Occipital lobe (tissue), 2 donors: Measurements from ENCODE around the gene RUNX3. TPM values are rescaled to one million over a fixed set of nuclear protein-coding genes. Genes with fewer than 3 reads are reported as not detected.

Source experiments
- DNase-seq: peaks from one replicate; lab custom pipeline; 2025; lab: John Stamatoyannopoulos, UW
- total RNA-seq: library from RNA; depleted of rRNA; stranded (reverse); fragments of >200 nt; gene quantifications from one replicate; pipeline ENCODE4 v1.2.3, GENCODE V29; 2014

The RUNX3 gene
- total RNA-seq, 1 donor from 2014 or later = 0.16 TPM

DNA sequence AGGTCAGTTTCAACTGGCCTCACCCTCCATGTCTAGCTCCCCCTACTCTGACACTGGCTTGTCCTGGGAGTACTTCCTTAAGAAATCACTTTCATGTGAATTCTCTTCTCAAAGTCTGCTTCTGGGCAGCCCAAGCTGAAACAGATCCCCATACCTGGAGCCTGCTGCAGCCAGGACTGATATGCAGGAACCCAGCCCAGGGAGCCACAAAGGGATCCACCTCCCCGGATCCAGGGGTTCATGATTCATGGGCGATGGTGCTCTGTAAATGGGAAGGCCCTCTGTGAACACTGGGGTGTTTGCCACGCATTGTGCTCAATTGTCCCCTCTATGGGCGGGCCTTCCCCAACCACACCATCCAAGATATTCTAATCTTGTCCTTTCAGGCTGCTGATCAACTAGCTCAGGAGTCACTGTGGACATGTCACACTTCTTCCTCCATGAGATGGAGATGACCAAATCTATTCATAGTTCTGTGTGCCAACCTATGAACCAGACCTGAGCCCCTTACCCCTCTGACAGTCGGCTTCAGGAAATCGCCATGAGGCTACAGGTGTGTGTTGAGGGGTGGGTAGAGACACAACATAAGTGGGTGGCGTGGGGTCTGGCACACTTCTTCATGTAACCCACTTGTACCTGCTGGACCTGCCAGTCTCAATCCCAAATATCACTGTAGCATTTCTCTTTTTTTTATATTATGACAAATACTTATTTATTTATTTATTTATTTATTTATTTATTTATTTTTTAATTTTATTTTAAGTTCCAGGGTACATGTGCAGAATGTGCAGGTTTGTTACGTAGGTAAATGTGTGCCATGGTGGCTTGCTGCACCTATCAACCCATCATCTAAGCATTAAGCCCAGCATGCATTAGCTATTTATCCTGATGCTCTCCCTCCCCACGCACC is 41.8 kb downstream of the RUNX3 start:
- DNase-seq = no peak

DNA sequence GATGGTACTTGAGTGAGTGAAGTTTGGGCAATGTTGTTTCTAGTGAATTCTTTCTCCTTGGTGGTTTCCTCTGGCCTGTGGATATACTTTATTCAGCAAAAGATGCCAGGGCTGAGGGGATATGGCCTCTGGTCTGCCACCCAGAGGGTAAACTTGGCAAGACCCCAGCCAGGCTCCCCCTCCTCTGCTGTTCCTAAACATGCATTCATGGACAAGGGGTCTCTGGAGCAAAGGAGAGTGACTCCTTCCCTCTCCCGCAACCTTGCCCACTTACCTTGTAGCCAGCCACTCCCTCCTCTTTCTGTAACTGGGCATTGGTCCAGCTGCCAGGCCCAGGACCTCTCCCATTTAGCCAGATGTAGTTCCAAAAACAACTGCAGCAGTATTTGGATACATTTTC is 43.8 kb downstream of the RUNX3 start:
- DNase-seq = no peak

DNA sequence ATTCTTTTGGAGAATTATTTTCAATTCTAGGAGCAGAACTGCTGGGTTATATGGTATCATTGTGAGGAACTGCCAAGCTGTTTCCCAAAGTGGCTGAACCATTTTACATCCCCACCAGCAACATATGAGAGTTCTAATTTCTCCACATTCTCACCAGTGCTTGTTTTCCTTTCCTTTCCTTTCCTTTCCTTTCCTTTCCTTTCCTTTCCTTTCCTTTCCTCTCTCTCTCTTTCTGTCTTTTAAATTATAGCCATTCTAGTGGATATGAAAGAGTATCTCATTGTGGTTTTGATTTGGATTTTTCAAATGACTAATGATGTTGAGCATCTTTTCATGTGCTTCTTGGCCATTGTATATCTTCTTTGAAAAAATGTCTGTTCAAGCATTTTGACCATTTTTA is 45.3 kb downstream of the RUNX3 start:
- DNase-seq = no peak

DNA sequence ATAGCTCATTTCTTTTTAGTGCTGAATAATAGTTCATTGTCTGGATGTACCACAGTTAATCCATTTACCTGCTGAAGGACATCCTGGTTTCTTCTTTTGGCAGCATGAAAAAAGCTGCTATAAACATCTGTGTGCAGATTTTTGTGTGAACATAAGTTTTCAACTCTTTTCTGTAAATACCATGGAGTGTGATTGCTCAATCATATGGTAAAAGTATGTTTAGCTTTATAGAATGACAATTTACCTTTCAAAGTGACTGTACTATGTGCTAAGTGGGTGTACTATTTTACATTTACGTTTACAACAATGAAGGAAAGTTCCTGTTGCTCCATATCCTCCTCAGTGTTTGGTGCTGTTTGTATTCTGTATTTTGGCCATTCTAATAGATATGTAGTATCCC is 49.0 kb downstream of the RUNX3 start:
- no peak for DNase-seq

DNA sequence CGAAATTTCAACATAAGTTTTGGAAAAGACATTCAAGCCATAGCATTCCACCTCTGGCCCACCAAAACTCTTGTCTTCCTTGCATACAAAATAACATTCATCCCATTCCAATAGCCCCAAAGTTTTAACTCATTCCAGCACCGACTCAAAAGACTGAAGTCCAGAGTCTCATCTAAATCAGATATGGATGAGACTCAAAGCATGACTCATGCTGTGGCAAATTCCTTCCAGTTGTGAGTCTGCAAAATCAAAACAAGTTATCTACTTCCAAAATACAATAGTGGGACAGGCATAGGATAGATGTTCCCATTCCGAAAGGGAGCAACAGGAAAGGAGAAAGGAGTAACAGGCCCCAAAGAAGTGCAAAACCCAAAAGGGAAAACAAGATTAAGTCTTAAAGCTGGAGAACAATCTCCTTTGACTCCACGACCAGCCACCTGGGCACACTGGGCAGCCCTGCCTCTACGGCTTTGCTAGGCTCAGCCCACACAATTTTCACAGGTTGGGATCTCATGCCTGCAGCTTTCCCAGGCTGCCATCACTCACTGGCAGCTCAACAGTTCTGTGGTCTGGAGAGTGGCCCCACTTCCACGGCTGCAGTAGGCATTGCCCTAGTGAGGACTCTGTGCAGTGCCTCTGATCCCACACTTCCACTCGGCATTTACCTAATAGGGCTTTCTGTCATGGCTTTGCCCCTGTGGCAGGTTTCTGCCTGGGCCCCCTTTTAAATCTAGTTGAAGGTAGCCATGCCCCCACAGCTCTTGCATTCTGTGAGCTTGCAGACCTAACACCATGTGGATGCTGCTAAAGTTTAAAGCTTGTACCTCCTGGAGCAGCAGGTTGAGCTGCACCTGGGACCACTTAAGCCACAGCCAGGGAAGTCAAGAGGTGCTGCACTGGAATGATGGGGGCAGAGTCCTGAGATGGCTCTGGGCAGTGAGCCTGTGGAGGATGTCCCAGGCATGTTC is 51.0 kb downstream of the RUNX3 start:
- DNase-seq = no peak

DNA sequence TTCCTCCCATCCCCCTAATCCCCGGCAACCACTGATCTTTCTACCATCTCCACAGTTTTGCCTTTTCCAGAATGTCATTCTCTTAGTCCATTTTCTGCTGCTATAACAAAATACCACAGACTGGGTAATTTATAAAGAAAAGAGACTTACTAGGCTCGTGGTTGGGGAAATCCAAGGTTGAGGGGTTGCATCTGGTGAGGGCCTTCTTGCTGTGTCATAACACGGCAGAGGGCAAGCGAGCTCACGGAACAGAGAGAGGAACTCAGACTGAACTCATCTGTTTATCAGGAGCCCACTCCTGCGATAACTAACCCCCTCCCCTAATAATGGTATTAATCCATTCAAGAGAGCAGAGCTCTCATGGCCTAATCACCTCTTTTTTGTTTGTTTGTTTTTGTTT is 52.0 kb downstream of the RUNX3 start:
- DNase-seq = no peak

DNA sequence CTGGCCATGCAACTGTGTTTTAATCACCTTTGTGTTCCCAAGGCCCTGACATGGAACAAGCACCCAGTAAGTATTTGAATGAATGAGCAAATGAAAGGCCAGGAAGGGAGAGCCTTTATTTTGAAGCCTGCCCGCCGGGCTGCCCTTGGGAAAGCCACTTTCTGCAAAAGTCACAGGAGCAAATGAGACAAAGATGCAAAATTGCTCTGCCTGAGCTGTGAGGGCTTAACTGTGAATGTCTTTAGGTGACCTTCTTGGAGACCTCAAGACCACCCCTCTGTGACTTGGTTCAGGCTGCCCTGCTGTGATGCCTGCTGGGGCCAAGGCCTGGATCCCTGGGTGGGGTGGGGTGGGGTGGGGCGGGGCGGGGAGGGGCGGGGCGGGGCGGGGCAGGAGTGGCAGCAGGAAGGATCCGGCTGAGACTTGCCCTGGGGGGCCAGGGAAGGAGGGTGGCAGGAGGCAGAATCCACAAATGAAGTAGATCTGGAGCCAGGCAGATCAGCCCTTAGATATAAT is 54.0 kb downstream of the RUNX3 start:
- no peak for DNase-seq

DNA sequence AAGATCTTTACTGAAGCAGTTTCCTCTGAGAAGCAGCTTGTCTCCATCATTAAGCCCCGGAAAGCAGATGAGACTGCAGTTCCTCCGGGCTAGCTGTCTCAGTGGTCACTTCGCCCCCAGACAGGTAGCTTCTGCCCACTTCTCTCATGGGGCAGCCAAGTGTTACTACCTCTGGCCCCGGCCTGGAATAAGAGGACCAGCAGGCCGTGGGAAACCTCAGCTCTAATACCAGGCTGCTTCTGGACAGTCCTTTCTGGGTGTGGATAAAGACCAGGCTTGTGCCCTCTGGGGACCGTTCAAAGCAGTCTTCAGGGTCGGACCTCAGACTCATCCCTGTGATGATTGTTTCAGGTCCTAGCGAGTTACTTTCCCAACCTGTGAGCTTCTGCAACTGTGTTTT is 54.8 kb downstream of the RUNX3 start:
- no peak for DNase-seq

DNA sequence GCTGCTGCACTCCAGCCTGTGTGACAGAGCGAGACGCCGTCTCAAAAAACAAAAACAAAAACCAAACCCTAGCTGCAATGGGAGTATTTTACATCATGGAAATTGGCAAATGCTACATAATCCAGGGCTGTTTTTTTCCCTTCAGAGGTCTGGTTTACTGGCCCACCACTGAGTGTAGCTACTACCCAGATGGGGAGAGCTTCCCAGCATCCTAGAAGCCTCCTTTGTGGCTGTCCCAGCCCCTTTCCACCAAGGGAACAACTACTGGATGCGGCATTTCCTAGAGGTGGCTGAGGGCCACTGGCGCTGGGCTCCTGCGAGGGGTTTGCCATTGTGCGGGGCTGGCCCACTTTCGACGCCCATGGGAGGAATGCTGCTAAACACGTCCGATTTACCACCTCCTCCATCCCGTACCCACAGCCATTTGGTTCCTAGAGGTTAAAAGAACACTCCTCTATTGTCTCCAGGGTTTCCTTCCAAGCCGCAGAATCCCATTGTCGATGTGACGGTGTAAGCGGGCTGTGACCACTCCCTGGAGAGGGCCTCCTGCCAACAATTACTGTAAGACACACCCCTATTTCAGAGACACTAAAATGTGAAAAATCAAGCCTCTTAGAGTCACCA is 55.4 kb downstream of the RUNX3 start:
- no peak for DNase-seq

DNA sequence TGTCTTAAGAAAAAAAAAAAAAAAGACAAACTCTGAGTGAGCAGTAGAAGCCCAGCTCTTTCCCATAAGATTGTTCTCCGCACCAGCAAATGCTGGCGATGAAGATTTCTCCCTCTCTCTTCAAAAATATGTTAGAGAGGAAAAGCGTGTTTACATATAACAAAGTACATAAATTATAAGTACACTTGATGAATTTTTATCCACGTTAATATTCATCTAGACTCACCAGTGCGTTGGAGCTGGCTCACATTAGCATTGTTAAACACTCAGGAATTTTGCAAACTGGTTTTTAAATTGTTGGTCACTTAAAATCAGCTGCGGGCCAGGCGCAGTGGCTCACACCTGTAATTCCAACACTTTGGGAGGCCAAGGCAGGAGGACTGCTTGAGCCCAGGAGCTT is 56.0 kb downstream of the RUNX3 start:
- DNase-seq = no peak

DNA sequence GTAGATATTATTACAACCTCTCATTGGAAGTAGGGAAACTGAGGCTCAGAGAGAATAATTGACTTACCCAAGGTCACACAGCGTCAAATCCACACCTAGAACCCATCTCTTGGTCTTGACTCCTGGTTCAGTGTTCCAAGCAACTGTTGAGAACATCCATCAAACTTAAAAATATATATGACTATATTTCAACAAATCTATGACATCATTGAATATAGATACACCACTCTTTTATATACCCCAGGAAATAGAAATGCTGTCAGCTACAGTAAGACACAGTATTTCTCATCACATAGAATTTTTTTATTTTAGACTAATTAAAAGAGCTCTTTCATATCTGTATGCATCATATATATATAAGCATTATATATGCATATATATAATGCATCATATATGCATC is 56.9 kb downstream of the RUNX3 start:
- DNase-seq = no peak

DNA sequence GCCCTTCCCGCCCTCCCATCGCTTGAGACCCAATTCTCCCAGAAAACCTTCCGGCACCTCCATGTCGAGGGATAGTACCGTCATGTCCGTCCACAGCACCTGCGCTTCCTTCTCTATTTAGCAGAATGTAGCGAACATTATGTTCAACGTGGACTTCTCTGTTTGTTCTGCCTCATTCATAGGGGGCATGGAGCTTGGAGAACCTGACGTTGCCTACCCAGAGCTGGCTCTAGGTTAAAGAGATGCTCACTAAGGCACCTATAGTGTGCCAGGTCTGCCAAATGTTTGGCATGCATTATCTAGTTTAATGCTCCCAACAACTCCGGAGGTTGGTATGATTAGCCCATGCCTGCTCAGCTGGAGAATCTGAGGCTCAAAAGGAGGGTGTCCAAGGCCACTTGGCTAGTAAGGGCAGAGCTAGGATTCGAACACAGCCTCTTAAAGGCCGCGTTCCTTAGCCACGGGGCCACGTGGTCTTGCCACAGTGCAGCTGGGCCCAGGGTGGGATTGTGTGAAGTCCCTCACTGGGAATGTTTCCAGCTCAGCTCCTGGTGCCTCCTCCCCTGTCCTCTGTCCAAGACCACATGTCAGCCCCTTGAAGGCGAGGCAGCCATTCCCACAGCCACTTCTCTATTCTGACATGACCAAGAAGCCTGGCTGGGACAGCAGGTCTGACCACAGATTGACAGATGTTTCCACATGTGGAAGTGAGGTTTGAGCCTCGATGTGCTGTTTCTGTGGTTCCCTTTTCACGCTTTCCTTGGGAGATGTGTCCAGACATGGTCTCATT is 57.8 kb downstream of the RUNX3 start:
- no peak for DNase-seq

DNA sequence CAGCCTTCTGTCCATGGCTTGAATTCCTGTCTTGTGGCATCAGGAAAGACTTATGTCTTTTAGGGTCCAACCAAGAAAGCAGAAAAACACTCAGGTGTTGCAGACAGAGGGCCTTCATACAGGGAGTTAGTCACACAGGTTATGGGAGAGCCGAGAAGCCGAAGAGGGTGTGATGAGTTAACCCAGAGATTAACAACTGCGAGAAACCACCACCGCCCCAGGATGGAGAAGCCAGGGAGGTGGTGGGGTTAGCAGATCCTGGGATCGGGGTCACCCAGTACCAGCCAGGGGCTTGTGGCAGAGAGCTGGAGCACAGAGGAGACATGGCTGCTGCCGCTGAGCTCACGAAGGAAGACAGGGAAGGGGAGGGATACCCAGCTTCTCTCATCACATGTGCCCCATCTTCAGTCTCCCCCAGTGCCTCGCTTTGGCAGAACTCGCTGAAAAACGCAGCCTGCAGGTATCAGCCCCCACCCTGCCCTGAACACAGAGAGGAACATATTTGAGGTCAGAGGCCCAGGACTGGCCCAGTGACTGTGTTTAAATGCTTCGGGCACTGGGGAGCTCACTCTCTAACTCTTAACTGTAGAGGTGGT is 58.7 kb downstream of the RUNX3 start:
- DNase-seq = no peak

DNA sequence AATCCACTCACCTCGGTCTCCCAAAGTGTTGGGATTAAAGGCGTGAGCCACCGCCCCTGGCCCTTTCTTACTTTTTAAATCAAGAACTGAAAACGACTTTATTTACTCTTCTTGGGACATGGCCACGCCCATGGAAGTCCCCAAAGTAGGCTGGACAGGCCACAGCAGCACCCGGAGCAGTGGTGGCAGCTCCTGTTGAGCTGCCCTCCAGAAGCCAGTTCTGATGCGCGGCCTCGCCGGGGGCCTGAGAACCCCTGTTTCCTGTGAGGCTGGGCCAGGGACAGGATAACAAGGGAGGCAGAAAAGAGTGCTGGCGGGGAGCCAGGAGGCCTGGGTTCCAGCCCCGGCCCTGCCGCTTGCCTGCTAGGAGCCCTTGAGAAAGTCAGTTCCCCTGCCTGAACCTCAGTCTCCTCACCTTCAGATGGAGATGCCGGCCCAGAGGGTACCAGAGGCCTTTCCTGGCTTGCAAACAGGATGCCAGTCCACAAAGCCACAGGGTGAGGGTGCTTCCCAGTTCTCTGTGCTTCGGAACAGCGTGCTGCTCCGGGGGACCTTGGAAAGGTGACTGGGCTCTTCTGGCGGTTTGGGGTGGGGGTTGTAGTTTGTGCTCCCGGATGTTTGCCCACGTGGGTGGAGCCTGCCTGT is 59.4 kb downstream of the RUNX3 start:
- DNase-seq = no peak

DNA sequence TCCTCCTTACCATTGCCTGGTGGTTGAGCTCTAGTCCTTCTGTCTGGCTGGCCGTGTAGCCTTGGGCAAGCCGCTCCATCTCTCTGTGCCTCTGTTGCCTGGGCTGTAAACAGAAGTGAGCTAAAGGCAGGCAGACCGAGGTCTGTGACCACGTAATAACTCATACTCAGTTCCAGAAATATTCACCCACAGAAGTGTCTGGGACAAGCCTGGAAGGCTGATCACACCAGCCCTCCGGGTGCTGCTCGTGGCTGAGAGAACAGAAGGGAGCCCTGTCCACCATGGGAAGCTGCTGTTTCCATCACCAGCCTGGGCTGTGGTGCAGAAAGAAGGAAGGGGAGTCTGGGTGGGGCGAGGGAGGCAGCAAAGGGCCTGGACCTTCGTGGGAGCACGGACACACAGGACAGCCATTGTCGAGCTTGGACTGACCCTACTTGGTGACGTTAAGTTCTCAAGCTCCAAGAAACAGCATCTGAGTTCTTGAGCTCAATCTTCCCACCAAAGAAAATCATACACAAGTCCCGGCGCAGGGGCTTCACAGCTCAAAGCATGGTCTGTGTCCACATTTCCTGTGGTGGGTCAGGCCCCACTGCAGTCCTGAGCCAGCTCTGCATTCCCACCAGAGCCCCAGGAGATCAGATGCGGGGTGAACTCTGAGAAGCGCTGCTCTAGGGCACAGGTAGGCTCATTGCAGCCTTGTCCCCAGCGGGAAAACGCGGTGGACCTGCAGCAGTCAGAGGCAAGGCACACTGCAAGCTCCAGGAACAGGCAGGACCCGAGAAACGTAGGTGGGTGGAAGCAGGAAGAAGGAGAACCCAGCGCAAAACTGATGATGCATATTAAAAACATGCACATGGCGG is 61.8 kb downstream of the RUNX3 start:
- DNase-seq = no peak

DNA sequence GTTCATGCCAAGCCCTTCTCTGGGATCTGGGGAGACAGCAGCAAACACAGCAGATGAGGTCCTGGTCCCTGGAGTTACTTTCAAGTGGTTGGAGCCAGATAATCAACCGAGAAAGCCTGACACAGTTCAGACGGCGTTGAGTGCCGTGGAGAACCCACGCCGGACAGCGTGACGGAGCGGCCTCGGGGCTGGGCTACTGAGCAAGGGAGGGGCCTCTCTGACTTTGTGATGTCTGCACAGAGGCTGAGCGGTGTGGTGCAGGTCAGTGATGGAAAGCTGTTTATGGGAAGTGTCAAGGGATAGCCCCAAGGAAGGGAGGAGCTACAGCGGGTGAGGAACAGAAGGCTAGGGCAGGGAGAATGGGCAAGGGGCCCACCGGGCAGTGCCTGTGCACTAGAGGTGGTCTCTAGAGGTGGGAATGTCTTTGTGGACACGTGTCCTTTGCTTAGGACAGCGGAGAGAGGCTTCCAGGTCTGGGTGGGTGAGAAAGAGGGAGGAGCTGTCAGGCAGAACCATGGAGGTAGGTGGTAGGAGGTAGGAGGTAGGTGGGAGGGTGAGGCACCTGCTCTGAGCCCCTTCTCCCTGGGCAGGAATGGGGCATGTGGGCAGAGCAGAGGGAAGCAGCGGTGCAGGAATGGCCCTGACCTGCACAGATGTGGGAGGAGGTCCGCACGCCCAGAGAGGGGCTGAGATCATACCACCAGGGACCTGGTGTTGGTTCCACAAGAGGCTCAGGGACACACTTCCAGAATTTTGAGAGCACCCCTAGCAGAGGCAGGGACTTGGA is 62.8 kb downstream of the RUNX3 start:
- no peak for DNase-seq

DNA sequence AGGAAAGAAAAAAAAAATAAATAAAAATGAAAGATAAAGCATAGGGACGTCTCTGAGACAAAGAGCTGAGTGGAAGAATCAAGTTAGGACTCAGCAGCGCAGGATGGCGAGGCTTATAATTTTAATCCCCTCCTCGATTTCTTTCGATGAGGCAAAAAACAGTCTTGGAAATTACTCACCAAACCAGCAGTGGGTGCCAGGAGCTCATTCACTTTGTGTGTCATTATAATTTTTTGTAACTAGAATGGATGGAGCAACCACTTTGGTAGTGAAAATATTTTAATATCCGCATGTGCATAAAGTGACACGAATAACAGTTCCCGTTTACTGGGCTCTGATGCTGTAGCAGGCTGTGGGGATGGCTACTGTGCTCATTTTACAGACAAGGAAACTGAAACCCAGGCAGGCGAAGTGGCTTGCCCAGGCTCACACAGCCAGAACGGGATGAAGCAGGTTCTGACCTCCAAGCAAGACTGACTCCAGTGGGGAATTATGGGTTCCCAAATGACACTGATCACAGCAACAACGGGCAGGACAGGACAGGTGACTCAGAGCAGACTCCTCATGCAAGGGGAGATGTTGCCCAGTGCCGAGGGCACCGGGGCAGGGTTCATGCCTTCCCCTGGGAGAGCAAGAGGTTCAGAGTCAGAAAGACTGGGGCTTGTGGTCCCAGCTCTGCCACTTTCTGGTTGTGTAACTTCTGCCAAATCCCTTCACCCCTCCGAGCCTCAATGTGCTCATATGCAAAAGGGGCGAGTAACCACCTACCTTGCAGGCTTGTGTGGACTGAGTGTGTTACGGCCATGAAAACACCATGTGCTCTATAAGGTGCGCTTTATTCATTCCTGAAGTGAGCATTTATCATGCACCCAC is 63.6 kb downstream of the RUNX3 start:
- DNase-seq = no peak
